Hepatocyte (in vitro differentiated cells): ENCODE results near the gene MORC1. TPM values are rescaled to one million over a fixed set of nuclear protein-coding genes. Genes with fewer than 3 reads are reported as not detected.

Experiments used
- DNase-seq: peaks from one replicate; pipeline ENCODE4 v3.0.0-alpha.2; 2016; ENCODE audit warnings: low spot score
- H2AFZ ChIP-seq: fragments of 200-600 bp; sonication (generic); 2 replicates; pipeline ENCODE4 v1.6.0; 2016; ENCODE audit warnings: antibody characterized with exemption, mild to moderate bottlenecking
- H3K27ac ChIP-seq: fragments of 200-600 bp; sonication (generic); 2 replicates; pipeline ENCODE4 v1.5.1; 2016; ENCODE audit warnings: mild to moderate bottlenecking
- H3K27me3 ChIP-seq: fragments of 200-600 bp; sonication (generic); 2 replicates; pipeline ENCODE4 v1.6.1; 2016
- H3K36me3 ChIP-seq: fragments of 200-600 bp; sonication (generic); replicated peaks from 2 replicates; pipeline ENCODE4 v1.5.1; 2016; ENCODE audit warnings: low read depth; ENCODE audit not compliant: insufficient read depth
- H3K4me1 ChIP-seq: fragments of 200-600 bp; sonication (generic); 2 replicates; pipeline ENCODE4 v1.5.1; 2016; ENCODE audit warnings: mild to moderate bottlenecking, moderate library complexity; ENCODE audit not compliant: insufficient read depth
- H3K4me2 ChIP-seq: fragments of 200-600 bp; sonication (generic); 2 replicates; pipeline ENCODE4 v1.6.0; 2016
- H3K4me3 ChIP-seq: fragments of 200-600 bp; sonication (generic); 2 replicates; pipeline ENCODE4 v1.5.1; 2016; ENCODE audit warnings: mild to moderate bottlenecking
- H3K79me2 ChIP-seq: fragments of 200-600 bp; sonication (generic); 2 replicates; pipeline ENCODE4 v1.6.0; 2017; ENCODE audit warnings: mild to moderate bottlenecking
- H3K9me2 ChIP-seq: fragments of 200-600 bp; sonication (generic); replicated peaks from 2 replicates; pipeline ENCODE4 v1.6.0; 2017; ENCODE audit warnings: mild to moderate bottlenecking; ENCODE audit not compliant: insufficient read depth
- H3K9me3 ChIP-seq: fragments of 200-600 bp; sonication (generic); 2 replicates; pipeline ENCODE4 v1.5.1; 2016; ENCODE audit warnings: low read depth, mild to moderate bottlenecking
- H4K20me1 ChIP-seq: fragments of 200-600 bp; sonication (generic); 2 replicates; pipeline ENCODE4 v1.6.0; 2016; ENCODE audit warnings: mild to moderate bottlenecking; ENCODE audit not compliant: insufficient read depth, poor library complexity, severe bottlenecking
- CTCF ChIP-seq: fragments of 200-600 bp; sonication (generic); IDR thresholded peaks from 2 replicates; pipeline ENCODE4 v1.5.1; 2016; ENCODE audit warnings: antibody characterized with exemption, mild to moderate bottlenecking; ENCODE audit not compliant: poor library complexity
- EZH2 ChIP-seq: fragments of 200-600 bp; sonication (generic); IDR thresholded peaks from 2 replicates; pipeline ENCODE4 v1.6.1; 2016; ENCODE audit warnings: antibody characterized with exemption, mild to moderate bottlenecking, borderline replicate concordance
- EZH2phosphoT487 ChIP-seq: fragments of 200-600 bp; sonication (generic); IDR thresholded peaks from one replicate; pipeline ENCODE4 v1.6.1; 2018; ENCODE audit warnings: antibody characterized with exemption, mild to moderate bottlenecking, low read depth, moderate library complexity; ENCODE audit not compliant: unreplicated experiment, severe bottlenecking
- WGBS: methylation state at CpG from one replicate; pipeline ENCODE4 v1.1.6; 2016; ENCODE audit warnings: low lambda C conversion rate; ENCODE audit errors: missing lambda C conversion rate; 5-methylcytosine and 5-hydroxymethylcytosine counted together
- polyA plus RNA-seq: library from polyadenylated mRNA; unstranded; fragments of >200 nt; fragmentation: Nextera tagmentation; extraction: Ambion mirVana; gene quantifications from 2 replicates; pipeline ENCODE4 v1.2.1, GENCODE V29; 2016
- total RNA-seq: library from RNA; depleted of rRNA; stranded (reverse); fragments of >200 nt; gene quantifications from 2 replicates; pipeline ENCODE4 v1.2.3, GENCODE V29; 2014

Gene MORC1
- total and polyA plus RNA-seq, 2 experiments from 2014 or later: 2.8 to 6.7 TPM

GRCh38 chr3:108973019-108973418, 144.9 kb downstream of the MORC1 start:
- Histone ChIP-seq H3K4me3 (no peak overlapping the region), H3K4me2 (no peak overlapping the region), H3K9me3 (no peaks in the 10 kb centered on the region), H3K9me2 (no peaks in the 10 kb centered on the region), H2AFZ (no peak overlapping the region), H3K79me2 (no peaks in the 10 kb centered on the region), H3K4me1 (no peaks in the 10 kb centered on the region), H3K27me3 (no peaks in the 10 kb centered on the region), H3K27ac (no peak overlapping the region), H4K20me1 (no peaks in the 10 kb centered on the region), H3K36me3 (no peaks in the 10 kb centered on the region)
- 100% methylated on average over 1 of the region's 1 CpG for whole genome bisulfite sequencing
- no peak for TF ChIP-seq CTCF
- TF ChIP-seq EZH2: no peak
- TF ChIP-seq EZH2phosphoT487: no peak
- DNase-seq: no peak

GRCh38 chr3:108972482-108972881, 145.5 kb downstream of the MORC1 start:
- H4K20me1 ChIP-seq: no peaks in the 10 kb centered on the region
- no peaks in the 10 kb centered on the region for H3K4me1 ChIP-seq
- TF ChIP-seq EZH2phosphoT487 (no peak), EZH2 (no peak), CTCF (no peak)
- H3K9me2 ChIP-seq: no peaks in the 10 kb centered on the region
- no peaks in the 10 kb centered on the region for H3K27me3 ChIP-seq
- no peak overlapping the region for H3K4me2 ChIP-seq
- H3K27ac ChIP-seq: no peak overlapping the region
- no peak for DNase-seq
- 87% methylated on average over 3 of the region's 3 CpGs for WGBS
- H3K9me3 ChIP-seq: no peaks in the 10 kb centered on the region
- no peaks in the 10 kb centered on the region for H3K79me2 ChIP-seq
- no peaks in the 10 kb centered on the region for H3K36me3 ChIP-seq
- no peak overlapping the region for H3K4me3 ChIP-seq
- no peak overlapping the region for H2AFZ ChIP-seq

GRCh38 chr3:108970561-108970960, 147.4 kb downstream of the MORC1 start:
- 58% methylated on average over 3 of the region's 3 CpGs for WGBS
- H3K9me3 ChIP-seq: no peaks in the 10 kb centered on the region
- no peaks in the 10 kb centered on the region for H3K9me2 ChIP-seq
- H3K4me1 ChIP-seq: no peaks in the 10 kb centered on the region
- DNase-seq: no peak
- no peak overlapping the region for H2AFZ ChIP-seq
- H4K20me1 ChIP-seq: no peaks in the 10 kb centered on the region
- no peak overlapping the region for H3K27ac ChIP-seq
- no peaks in the 10 kb centered on the region for H3K79me2 ChIP-seq
- H3K4me2 ChIP-seq: no peak overlapping the region
- H3K27me3 ChIP-seq: no peaks in the 10 kb centered on the region
- no peaks in the 10 kb centered on the region for H3K36me3 ChIP-seq
- TF ChIP-seq EZH2 (no peak), EZH2phosphoT487 (no peak), CTCF (no peak)
- H3K4me3 ChIP-seq: no peak overlapping the region

GRCh38 chr3:108966773-108967172, 151.2 kb downstream of the MORC1 start:
- TF ChIP-seq CTCF: no peak
- no peak for TF ChIP-seq EZH2
- no peak for TF ChIP-seq EZH2phosphoT487
- no peaks in the 10 kb centered on the region for H4K20me1 ChIP-seq
- no peak overlapping the region for H3K27ac ChIP-seq
- no peaks in the 10 kb centered on the region for H3K27me3 ChIP-seq
- H3K4me3 ChIP-seq: no peak overlapping the region
- H3K9me2 ChIP-seq: no peaks in the 10 kb centered on the region
- WGBS: 57% methylated on average over 3 of the region's 3 CpGs
- no peak overlapping the region for H2AFZ ChIP-seq
- H3K4me1 ChIP-seq: no peaks in the 10 kb centered on the region
- no peaks in the 10 kb centered on the region for H3K79me2 ChIP-seq
- H3K9me3 ChIP-seq: no peaks in the 10 kb centered on the region
- no peak overlapping the region for H3K4me2 ChIP-seq
- no peaks in the 10 kb centered on the region for H3K36me3 ChIP-seq
- no peak for DNase-seq
